ENCODE measurements around the gene ARMC9. TPM values are rescaled to one million over a fixed set of nuclear protein-coding genes. Genes with fewer than 3 reads are reported as not detected.
A peak's percentile ranks its signal among the peaks of the same experiment; 100 is the strongest.

ARMC9 gene
- total RNA-seq, 1 experiment from 2014 or later: 14.9 TPM

DNA sequence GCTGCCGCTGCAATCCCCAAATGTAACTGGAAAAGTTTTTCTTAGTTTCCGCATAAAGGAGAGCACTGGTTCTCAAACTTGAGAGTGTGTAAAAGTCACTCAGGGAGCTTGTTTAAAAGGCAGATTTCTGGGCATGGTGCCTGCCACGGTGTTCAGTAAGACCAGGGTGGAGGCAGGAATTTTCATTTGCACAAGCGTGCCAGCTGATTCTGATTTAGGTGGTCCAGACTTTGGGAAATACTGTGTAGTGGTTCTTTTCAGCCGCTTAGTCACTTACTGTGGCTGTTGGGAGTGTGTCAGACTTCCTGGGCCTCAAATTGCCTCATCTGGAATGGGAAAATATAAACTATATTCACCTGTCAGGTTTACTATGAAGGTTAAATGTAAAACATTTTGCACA lies 788 bp downstream of the ARMC9 start:
- POLR2A ChIA-PET (ENCODE audit: low non-redundant PET): no interaction called here
- H3K27ac ChIP-seq (ENCODE audit: low read depth, low read length, poor library complexity, severe bottlenecking): no peak overlapping the region
- no peak for DNase-seq (ENCODE audit: low spot score)
- CTCF ChIA-PET: no interaction called here
- BruUV-seq (replicated peaks): no TSS peak
- TF ChIP-seq EZH2 (IDR thresholded peaks at IDR 0.05; ENCODE audit: borderline replicate concordance, low read depth, low read length, poor library complexity, severe bottlenecking): no peak
- TF ChIP-seq, protein P1, sequence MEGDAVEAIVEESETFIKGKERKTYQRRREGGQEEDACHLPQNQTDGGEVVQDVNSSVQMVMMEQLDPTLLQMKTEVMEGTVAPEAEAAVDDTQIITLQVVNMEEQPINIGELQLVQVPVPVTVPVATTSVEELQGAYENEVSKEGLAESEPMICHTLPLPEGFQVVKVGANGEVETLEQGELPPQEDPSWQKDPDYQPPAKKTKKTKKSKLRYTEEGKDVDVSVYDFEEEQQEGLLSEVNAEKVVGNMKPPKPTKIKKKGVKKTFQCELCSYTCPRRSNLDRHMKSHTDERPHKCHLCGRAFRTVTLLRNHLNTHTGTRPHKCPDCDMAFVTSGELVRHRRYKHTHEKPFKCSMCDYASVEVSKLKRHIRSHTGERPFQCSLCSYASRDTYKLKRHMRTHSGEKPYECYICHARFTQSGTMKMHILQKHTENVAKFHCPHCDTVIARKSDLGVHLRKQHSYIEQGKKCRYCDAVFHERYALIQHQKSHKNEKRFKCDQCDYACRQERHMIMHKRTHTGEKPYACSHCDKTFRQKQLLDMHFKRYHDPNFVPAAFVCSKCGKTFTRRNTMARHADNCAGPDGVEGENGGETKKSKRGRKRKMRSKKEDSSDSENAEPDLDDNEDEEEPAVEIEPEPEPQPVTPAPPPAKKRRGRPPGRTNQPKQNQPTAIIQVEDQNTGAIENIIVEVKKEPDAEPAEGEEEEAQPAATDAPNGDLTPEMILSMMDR (conservative IDR thresholded peaks at IDR 0.05; ENCODE audit: low read depth, low read length): no peak
- intact Hi-C loops (cut with micrococcal nuclease; ENCODE audit: unreplicated experiment): no loop called here
- peaks cover 5% of the 10 kb centered on the region for H3K4me1 ChIP-seq (ENCODE audit: insufficient read depth, low read length, poor library complexity, severe bottlenecking)
- H3K4me3 ChIP-seq (ENCODE audit: low read depth, low read length, poor library complexity, severe bottlenecking): peak overlapping the region; percentile 67
- H3K36me3 ChIP-seq (ENCODE audit: insufficient read depth, low read length, poor library complexity, severe bottlenecking): no peaks in the 10 kb centered on the region
- H3K9me3 ChIP-seq (ENCODE audit: low read depth, low read length, poor library complexity, severe bottlenecking): no peaks in the 10 kb centered on the region
- H3K27me3 ChIP-seq (replicated peaks; ENCODE audit: insufficient read depth, low read depth, low read length, poor library complexity): no peaks in the 10 kb centered on the region

GRCh38 chr2:231200805-231201474 lies 2.5 kb downstream of the ARMC9 start:
- POLR2A ChIA-PET (ENCODE audit: low non-redundant PET): no interaction called here
- no peak overlapping the region for H3K27ac ChIP-seq (ENCODE audit: low read depth, low read length, poor library complexity, severe bottlenecking)
- no peaks in the 10 kb centered on the region for H3K36me3 ChIP-seq (ENCODE audit: insufficient read depth, low read length, poor library complexity, severe bottlenecking)
- BruUV-seq (replicated peaks): no TSS peak
- H3K4me1 ChIP-seq (ENCODE audit: insufficient read depth, low read length, poor library complexity, severe bottlenecking): peaks cover 5% of the 10 kb centered on the region
- no peaks in the 10 kb centered on the region for H3K27me3 ChIP-seq (replicated peaks; ENCODE audit: insufficient read depth, low read depth, low read length, poor library complexity)
- peak; percentile 28 for DNase-seq (ENCODE audit: low spot score)
- no peak overlapping the region for H3K4me3 ChIP-seq (ENCODE audit: low read depth, low read length, poor library complexity, severe bottlenecking)
- TF ChIP-seq EZH2 (IDR thresholded peaks at IDR 0.05; ENCODE audit: borderline replicate concordance, low read depth, low read length, poor library complexity, severe bottlenecking): no peak
- TF ChIP-seq, protein P1 (conservative IDR thresholded peaks at IDR 0.05; ENCODE audit: low read depth, low read length): no peak
- intact Hi-C loops (cut with micrococcal nuclease; ENCODE audit: unreplicated experiment): no loop called here
- CTCF ChIA-PET: no interaction called here
- no peaks in the 10 kb centered on the region for H3K9me3 ChIP-seq (ENCODE audit: low read depth, low read length, poor library complexity, severe bottlenecking)

DNA sequence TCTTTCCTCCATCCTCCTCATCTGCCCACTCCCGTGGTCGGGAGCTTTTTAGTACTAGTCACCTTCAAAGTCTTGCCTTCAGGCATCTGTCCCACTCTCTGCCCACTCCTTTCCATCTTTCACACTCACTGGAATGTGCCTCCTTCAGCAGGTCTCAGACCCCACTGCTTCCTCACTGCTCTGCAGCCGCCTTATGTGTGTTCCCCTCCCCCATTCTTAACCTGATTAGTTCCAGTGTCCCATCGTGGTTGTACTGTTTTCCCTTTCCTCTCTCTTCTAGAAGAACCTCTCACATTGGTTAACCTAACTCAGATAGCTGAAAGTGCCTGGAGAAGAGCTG lies 3.0 kb downstream of the ARMC9 start:
- Histone ChIP-seq H3K36me3 (ENCODE audit: insufficient read depth, low read length, poor library complexity, severe bottlenecking) (no peaks in the 10 kb centered on the region), H3K4me1 (ENCODE audit: insufficient read depth, low read length, poor library complexity, severe bottlenecking) (peaks cover 5% of the 10 kb centered on the region), H3K27ac (ENCODE audit: low read depth, low read length, poor library complexity, severe bottlenecking) (no peak overlapping the region), H3K9me3 (ENCODE audit: low read depth, low read length, poor library complexity, severe bottlenecking) (no peaks in the 10 kb centered on the region), H3K4me3 (ENCODE audit: low read depth, low read length, poor library complexity, severe bottlenecking) (no peak overlapping the region), H3K27me3 (replicated peaks; ENCODE audit: insufficient read depth, low read depth, low read length, poor library complexity) (no peaks in the 10 kb centered on the region)
- ChIA-PET CTCF (no interaction called here), POLR2A (ENCODE audit: low non-redundant PET) (no interaction called here)
- TF ChIP-seq EZH2 (IDR thresholded peaks at IDR 0.05; ENCODE audit: borderline replicate concordance, low read depth, low read length, poor library complexity, severe bottlenecking): no peak
- TF ChIP-seq, protein P1 (conservative IDR thresholded peaks at IDR 0.05; ENCODE audit: low read depth, low read length): no peak
- no peak for DNase-seq (ENCODE audit: low spot score)
- no TSS peak for BruUV-seq (replicated peaks)
- intact Hi-C loops (cut with micrococcal nuclease; ENCODE audit: unreplicated experiment): no loop called here
